ENCODE data around the gene BCAP31. TPM values are rescaled to one million over a fixed set of nuclear protein-coding genes. Genes with fewer than 3 reads are reported as not detected.

BCAP31 gene
- total RNA-seq, 4 donors from 2014 or later: 86.6 to 177 (median 102) TPM

DNA sequence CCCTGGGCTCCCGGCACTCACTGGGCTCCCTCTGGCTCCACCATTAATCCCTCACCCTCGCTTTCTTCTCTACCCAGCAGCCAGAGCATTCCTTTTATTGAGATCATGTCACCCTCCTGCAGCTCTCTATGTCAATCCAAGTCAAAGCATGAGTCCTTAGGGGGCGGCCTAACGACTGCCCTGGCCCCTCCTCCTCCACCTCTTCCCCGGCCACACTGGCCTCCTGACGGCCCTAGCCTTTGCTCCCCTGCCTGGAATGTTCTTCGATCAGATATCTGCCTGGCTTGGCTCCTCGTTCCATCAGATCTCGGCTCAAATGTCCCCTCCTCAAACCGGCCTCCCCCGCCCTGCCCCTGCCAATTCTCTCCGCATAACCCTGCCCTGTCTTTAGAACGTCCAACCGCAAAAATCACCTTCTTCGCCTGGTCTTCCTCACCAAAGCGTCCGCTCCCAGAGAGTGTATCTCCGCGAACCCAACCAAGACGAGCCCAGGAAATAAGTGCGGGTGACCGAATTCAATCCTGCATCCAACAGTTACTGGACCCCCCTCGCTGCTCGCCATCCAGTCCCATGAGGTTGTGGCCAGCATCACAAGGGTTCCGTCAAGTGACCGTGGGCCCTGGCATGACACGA lies 49.9 kb downstream of the BCAP31 start:
- H3K27ac ChIP-seq: no peak overlapping the region
- H3K27me3 ChIP-seq: peaks cover 0 to 4% of the 10 kb centered on the region in 2 donors
- H3K36me3 ChIP-seq: no peaks in the 10 kb centered on the region
- no peaks in the 10 kb centered on the region for H3K9me3 ChIP-seq
- intact Hi-C loops (cut with DNase I; ENCODE audit: low total_unique reads): no loop called here
- no peak for TF ChIP-seq POLR2A (IDR thresholded peaks at IDR 0.05)
- TF ChIP-seq, protein P1, sequence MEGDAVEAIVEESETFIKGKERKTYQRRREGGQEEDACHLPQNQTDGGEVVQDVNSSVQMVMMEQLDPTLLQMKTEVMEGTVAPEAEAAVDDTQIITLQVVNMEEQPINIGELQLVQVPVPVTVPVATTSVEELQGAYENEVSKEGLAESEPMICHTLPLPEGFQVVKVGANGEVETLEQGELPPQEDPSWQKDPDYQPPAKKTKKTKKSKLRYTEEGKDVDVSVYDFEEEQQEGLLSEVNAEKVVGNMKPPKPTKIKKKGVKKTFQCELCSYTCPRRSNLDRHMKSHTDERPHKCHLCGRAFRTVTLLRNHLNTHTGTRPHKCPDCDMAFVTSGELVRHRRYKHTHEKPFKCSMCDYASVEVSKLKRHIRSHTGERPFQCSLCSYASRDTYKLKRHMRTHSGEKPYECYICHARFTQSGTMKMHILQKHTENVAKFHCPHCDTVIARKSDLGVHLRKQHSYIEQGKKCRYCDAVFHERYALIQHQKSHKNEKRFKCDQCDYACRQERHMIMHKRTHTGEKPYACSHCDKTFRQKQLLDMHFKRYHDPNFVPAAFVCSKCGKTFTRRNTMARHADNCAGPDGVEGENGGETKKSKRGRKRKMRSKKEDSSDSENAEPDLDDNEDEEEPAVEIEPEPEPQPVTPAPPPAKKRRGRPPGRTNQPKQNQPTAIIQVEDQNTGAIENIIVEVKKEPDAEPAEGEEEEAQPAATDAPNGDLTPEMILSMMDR (IDR thresholded peaks at IDR 0.05): no peak
- no peaks in the 10 kb centered on the region for H3K4me1 ChIP-seq
- no peak for DNase-seq
- no peak overlapping the region for H3K4me3 ChIP-seq

DNA sequence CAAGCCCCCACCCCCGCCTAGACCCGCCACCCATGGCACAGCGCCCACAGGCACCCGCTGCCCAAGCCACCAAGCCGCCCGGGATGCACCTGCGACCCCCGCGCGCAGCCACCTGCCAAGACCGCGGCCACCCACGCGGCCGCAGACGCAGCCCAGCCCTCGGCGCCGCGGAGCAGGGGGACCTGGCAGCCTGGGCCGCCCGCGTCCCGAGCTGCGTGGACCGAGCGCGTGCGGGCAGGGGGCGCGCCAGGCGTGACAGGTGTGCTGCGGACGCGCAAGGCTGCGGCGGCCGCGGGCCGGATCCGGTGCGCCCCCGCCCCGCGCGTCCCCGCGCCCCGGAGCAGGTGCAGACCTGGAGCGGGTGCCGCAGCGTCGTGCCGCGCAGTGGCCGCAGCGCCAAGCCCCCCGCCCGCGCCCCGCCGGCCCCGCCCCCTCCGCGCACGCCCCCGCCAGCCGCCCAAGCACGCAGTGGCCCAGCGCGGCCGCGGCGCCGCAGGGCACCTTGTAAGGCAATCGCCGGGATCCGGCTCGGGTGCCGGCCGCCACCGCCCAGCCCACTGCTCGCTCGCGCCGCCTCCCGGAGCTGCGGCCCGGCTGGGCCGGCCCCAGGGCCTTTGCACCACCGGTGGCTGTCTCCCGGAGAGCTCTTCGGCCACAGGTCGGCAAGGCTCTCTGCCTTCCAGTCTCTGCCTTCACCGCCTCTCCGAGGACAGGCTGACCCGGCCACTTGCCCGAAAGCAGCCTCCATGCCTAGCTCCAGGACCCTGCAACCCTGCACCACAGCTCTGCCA lies 50.6 kb downstream of the BCAP31 start, which contains the start of gene PNCK:
Gene PNCK (minus strand): TSS at position 386 of the 791 bp plus-strand sequence. CDS start 737 bp downstream, outside the sequence.
- no peak for DNase-seq
- Histone ChIP-seq H3K4me3 (no peak within 1 kb of the TSS), H3K27me3 (peaks cover 0 to 4% of the 10 kb centered on the region in 2 donors), H3K27ac (no peak within 1 kb of the TSS), H3K9me3 (no peaks in the 10 kb centered on the region), H3K4me1 (no peaks in the 10 kb centered on the region), H3K36me3 (no peaks in the 10 kb centered on the region)
- intact Hi-C loops (cut with DNase I; ENCODE audit: low total_unique reads): no loop called here
- TF ChIP-seq, protein P1 (IDR thresholded peaks at IDR 0.05): no peak
- no peak for TF ChIP-seq POLR2A (IDR thresholded peaks at IDR 0.05)

DNA sequence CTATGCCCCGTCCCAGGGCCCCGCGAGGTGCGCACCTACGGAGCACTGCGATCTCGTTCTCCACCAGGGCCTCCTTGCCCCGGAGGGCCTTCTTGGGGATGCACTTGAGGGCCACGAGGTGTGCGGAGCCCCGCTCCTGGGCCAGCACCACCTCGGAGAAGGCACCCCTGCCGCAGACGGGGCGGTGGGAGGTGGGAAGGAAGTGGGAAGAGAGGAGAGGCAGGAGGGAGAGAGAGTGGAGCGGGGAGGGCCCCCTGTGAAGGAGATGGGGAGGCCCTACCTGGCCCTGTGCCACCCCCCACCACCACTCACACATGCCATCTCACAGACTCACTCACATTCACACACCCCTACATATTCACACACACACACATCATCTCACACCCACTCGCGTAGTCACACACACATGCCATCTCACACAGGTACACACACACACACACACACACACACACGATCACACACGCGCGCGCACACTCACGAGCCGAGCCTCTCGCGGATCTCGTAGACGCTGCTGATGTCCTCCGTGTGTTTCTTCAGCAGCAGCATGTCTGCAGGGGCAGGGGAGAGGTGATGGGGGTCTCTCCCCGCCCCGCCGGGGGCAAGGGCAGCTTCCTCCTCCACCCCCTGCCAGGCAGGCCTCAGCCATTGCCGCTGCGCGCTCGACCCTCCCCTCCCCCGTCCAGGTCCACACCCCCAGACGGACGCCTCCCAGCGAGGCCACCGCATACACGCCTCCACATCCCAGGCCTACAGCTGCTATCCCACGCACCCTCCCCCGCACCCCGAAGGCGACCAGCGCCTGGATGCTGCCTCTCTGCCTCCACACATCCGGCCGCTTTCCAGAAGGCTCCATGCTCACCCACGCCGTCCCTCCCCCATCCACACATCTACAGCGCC lies 51.4 kb downstream of the BCAP31 start:
- Histone ChIP-seq H3K4me1 (no peaks in the 10 kb centered on the region), H3K9me3 (no peaks in the 10 kb centered on the region), H3K36me3 (no peaks in the 10 kb centered on the region), H3K27me3 (peaks cover 0 to 4% of the 10 kb centered on the region in 2 donors), H3K4me3 (no peak overlapping the region), H3K27ac (no peak overlapping the region)
- intact Hi-C loops (cut with DNase I; ENCODE audit: low total_unique reads): no loop called here
- no peak for TF ChIP-seq POLR2A (IDR thresholded peaks at IDR 0.05)
- TF ChIP-seq, protein P1 (IDR thresholded peaks at IDR 0.05): no peak
- no peak for DNase-seq

DNA sequence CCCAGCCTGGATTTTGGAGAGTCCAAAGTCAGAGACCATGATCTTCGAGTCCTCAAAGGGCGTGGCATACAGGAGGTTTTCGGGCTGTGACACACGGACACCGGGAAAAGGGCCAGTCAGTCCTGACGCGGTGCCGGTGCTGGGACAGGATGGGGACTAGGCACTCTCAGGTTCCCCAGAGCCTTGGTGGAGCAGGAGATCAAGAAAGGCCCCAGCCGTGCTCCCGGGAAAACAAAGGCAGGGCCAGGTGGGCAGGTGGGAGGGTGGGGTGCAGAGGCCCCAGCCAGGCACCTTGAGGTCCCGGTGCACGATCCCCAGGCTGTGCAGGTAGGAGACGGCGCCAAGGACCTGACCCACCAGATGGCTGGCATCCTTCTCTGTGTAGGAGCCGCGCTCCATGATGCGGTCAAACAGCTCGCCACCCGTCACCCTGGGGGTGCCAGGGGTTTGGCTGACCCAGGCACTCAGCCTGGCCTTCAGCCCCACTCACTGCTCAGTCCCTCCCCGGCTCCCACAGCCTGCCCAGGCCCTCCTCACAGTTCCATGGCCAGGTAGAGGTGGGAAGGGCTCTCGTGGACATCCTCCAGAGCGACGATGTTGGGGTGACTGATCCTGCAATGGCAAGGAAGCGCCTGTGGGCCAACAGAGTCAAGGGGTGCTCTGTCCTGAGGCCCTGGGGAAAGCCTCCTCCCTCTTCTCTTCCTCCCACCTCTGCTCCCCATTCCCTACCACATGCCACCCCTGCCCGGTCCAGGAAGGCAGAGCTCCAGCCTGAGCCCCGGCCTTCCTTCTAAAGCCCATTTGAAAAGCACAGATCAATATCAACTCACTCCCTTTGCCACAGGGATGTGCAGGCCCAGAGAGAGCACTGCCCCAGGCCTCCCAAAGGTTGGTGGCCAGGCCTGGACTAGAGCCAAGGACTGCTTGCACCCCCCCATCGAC lies 52.3 kb downstream of the BCAP31 start:
- no peak for TF ChIP-seq POLR2A (IDR thresholded peaks at IDR 0.05)
- TF ChIP-seq, protein P1 (IDR thresholded peaks at IDR 0.05): no peak
- Histone ChIP-seq H3K9me3 (no peaks in the 10 kb centered on the region), H3K27me3 (peaks cover 0 to 4% of the 10 kb centered on the region in 2 donors), H3K36me3 (no peaks in the 10 kb centered on the region), H3K4me3 (no peak overlapping the region), H3K27ac (no peak overlapping the region), H3K4me1 (no peaks in the 10 kb centered on the region)
- DNase-seq: no peak
- intact Hi-C loops (cut with DNase I; ENCODE audit: low total_unique reads): no loop called here
